ENCODE measurements around the gene USHBP1.

DNA sequence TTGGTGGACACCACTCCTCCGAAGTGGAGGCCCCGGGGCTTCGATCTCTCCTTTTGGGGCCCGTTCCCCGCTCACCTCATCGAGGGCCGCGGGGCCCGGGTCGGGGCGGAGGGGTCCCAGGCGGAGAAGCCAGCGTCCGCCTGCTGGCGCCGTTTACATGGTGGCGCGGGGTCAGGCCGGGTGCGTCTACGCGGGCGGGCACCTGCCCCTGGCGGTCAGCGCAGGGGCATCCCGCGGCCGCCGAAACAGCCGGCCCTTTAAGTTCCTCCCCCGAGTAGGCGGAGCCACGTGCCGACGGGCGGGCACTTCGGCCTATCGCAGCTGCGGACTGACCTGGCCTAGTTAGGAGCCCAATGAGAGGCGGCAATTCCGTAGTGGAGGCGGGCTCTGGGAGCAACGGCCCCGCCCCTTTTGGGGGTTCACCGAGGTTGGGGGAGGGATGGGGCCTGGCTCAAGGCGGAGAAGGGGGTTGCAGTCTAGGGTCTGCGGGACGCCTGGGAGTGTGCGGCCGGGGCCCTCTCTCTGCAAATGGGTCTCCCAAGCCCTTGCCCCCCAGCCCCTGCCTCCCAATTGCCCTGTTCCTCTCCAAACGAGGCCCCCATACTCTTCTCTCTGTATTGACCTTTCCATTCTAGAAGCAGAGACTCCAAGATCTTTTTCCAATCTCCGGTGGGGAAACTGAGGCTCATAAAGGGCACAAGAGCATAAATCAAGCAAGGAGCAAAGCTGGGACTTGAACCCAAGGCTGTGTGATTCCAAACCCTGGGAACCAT, 38.8 kb upstream of the USHBP1 start, which contains the start of gene ABHD8:
- TF ChIP-seq, protein P1, sequence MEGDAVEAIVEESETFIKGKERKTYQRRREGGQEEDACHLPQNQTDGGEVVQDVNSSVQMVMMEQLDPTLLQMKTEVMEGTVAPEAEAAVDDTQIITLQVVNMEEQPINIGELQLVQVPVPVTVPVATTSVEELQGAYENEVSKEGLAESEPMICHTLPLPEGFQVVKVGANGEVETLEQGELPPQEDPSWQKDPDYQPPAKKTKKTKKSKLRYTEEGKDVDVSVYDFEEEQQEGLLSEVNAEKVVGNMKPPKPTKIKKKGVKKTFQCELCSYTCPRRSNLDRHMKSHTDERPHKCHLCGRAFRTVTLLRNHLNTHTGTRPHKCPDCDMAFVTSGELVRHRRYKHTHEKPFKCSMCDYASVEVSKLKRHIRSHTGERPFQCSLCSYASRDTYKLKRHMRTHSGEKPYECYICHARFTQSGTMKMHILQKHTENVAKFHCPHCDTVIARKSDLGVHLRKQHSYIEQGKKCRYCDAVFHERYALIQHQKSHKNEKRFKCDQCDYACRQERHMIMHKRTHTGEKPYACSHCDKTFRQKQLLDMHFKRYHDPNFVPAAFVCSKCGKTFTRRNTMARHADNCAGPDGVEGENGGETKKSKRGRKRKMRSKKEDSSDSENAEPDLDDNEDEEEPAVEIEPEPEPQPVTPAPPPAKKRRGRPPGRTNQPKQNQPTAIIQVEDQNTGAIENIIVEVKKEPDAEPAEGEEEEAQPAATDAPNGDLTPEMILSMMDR (IDR thresholded peaks at IDR 0.05) = peak; percentile 45 to 75 (median 60)
- TF ChIP-seq POLR2A (IDR thresholded peaks at IDR 0.05) = peak in 2 of 4 donors; percentile 22 to 47
